ENCODE measurements around the gene SSTR5. TPM values are rescaled to one million over a fixed set of nuclear protein-coding genes. Genes with fewer than 3 reads are reported as not detected.

Gene SSTR5
- total and polyA plus RNA-seq, 4 donors, result 0.23 TPM; not detected in 3

- no peak overlapping the region for H3K4me3 ChIP-seq
- TF ChIP-seq, protein P1, sequence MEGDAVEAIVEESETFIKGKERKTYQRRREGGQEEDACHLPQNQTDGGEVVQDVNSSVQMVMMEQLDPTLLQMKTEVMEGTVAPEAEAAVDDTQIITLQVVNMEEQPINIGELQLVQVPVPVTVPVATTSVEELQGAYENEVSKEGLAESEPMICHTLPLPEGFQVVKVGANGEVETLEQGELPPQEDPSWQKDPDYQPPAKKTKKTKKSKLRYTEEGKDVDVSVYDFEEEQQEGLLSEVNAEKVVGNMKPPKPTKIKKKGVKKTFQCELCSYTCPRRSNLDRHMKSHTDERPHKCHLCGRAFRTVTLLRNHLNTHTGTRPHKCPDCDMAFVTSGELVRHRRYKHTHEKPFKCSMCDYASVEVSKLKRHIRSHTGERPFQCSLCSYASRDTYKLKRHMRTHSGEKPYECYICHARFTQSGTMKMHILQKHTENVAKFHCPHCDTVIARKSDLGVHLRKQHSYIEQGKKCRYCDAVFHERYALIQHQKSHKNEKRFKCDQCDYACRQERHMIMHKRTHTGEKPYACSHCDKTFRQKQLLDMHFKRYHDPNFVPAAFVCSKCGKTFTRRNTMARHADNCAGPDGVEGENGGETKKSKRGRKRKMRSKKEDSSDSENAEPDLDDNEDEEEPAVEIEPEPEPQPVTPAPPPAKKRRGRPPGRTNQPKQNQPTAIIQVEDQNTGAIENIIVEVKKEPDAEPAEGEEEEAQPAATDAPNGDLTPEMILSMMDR (IDR thresholded peaks at IDR 0.05; ENCODE audit: control extremely low read depth, extremely low read depth), result no peak
- H3K27ac ChIP-seq (ENCODE audit: low read depth in 1 of 2, low read length in 1 of 2), result no peak overlapping the region
- peaks cover 0 to 22% (median 4%) of the 10 kb centered on the region in 3 donors for H3K27me3 ChIP-seq (ENCODE audit: control insufficient read depth in 3 of 3, insufficient read depth in 3 of 3, low read length in 2 of 3)
- no peak overlapping the region for H3K9ac ChIP-seq (ENCODE audit: insufficient read depth in 1 of 2, low read length in 2 of 2)
- DNase-seq (no peak), ATAC-seq (ENCODE audit: insufficient read depth, low FRiP score) (no peak)
- no peaks in the 10 kb centered on the region for H3K36me3 ChIP-seq (ENCODE audit: control insufficient read depth in 4 of 4, insufficient read depth in 4 of 4, low read length in 4 of 4)
- peaks cover 0 to 6% (median 0%) of the 10 kb centered on the region in 4 donors for H3K9me3 ChIP-seq (ENCODE audit: control insufficient read depth in 4 of 4, insufficient read depth in 3 of 4, low read length in 3 of 4)
- H3K4me1 ChIP-seq (ENCODE audit: control insufficient read depth in 5 of 5, insufficient read depth in 5 of 5, low read length in 5 of 5), result no peaks in the 10 kb centered on the region
- WGBS, 2 donors, result 84 to 87% methylated on average over 31 of the region's 31 CpGs
These were observed 55.6 kb downstream of the SSTR5 start for GRCh38 chr16:1127971-1128715.

DNA sequence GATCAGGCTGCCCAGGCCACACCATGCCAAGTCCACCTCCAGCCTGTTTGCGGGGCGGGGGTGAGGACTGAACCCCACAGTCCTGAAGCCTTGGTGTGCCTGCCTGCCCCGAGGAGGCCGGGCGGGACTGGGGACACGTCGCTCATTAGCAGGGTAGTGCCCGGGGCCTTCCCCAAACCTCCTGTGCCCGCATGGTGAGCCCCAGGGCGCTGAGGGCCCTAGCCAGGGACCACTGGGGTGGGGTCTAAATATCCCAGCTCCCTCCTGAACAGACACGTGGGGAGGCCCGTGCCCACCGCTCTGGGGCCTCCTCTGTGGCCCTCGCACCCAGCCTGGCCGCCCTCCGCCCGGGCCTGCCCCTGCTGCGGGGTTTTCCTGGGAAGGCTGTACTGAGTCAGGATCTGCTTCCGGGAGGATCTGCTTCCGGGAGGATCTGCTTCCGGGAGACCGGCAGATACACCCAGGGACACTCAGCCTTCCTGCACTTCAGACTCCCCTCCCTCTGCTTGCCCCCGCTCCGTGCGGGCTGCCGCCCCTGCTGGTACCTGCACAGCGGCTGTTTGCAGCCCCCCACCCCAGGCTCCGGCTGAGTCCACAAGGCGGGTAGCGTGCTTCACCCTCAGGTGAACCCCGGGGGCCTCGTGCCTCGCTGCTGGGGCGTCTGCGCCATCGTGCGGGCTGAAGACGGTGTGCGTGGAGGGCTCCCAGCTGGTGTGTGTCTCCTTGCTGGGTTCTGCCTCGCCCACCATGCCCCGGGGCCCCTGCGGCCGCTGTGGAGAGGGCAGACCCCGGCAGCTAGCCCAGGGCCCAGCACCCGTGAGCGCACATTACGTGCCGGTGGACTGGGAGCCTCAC, 56.8 kb downstream of the SSTR5 start:
- TF ChIP-seq, protein P1 (IDR thresholded peaks at IDR 0.05; ENCODE audit: control extremely low read depth, extremely low read depth), result no peak
- 90 to 93% methylated on average over 47 to 48 of the region's 48 CpGs for WGBS, 2 donors
- DNase-seq (no peak), ATAC-seq (ENCODE audit: insufficient read depth, low FRiP score) (no peak)
- Histone ChIP-seq H3K36me3 (ENCODE audit: control insufficient read depth in 4 of 4, insufficient read depth in 4 of 4, low read length in 4 of 4) (no peaks in the 10 kb centered on the region), H3K9ac (ENCODE audit: insufficient read depth in 1 of 2, low read length in 2 of 2) (no peak overlapping the region), H3K4me3 (no peak overlapping the region), H3K9me3 (ENCODE audit: control insufficient read depth in 4 of 4, insufficient read depth in 3 of 4, low read length in 3 of 4) (peaks cover 0 to 8% (median 0%) of the 10 kb centered on the region in 4 donors), H3K4me1 (ENCODE audit: control insufficient read depth in 5 of 5, insufficient read depth in 5 of 5, low read length in 5 of 5) (no peaks in the 10 kb centered on the region), H3K27ac (ENCODE audit: low read depth in 1 of 2, low read length in 1 of 2) (no peak overlapping the region), H3K27me3 (ENCODE audit: control insufficient read depth in 3 of 3, insufficient read depth in 3 of 3, low read length in 2 of 3) (peaks cover 0 to 15% (median 4%) of the 10 kb centered on the region in 3 donors)

DNA sequence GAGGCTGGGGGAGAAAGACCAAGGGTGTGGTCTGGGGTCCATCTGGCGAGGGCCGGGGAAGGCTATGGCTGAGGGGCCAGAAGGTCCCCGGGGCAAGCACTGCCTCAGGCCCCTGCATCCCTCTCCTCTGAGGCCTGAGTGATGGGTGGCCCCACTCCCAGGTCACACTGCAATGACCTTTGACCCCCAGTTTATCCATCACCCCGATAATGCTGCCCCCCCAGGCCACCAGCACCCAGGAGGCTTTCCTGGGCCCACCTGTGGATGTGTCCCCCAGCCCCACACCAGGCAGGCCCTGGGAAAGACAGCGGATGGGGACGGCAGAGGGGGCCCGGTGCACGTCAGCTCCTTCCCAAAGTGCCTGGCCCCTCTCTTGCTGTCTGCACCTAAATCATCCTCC, 57.8 kb downstream of the SSTR5 start:
- peaks cover 0 to 8% (median 0%) of the 10 kb centered on the region in 4 donors for H3K9me3 ChIP-seq (ENCODE audit: control insufficient read depth in 4 of 4, insufficient read depth in 3 of 4, low read length in 3 of 4)
- no peaks in the 10 kb centered on the region for H3K4me1 ChIP-seq (ENCODE audit: control insufficient read depth in 5 of 5, insufficient read depth in 5 of 5, low read length in 5 of 5)
- no peaks in the 10 kb centered on the region for H3K36me3 ChIP-seq (ENCODE audit: control insufficient read depth in 4 of 4, insufficient read depth in 4 of 4, low read length in 4 of 4)
- no peak overlapping the region for H3K27ac ChIP-seq (ENCODE audit: low read depth in 1 of 2, low read length in 1 of 2)
- 83 to 84% methylated on average over 8 of the region's 8 CpGs for WGBS, 2 donors
- no peak overlapping the region for H3K9ac ChIP-seq (ENCODE audit: insufficient read depth in 1 of 2, low read length in 2 of 2)
- no peak overlapping the region for H3K4me3 ChIP-seq
- TF ChIP-seq, protein P1 (IDR thresholded peaks at IDR 0.05; ENCODE audit: control extremely low read depth, extremely low read depth), result no peak
- no peak for DNase-seq
- peaks cover 0 to 8% (median 4%) of the 10 kb centered on the region in 3 donors for H3K27me3 ChIP-seq (ENCODE audit: control insufficient read depth in 3 of 3, insufficient read depth in 3 of 3, low read length in 2 of 3)
- ATAC-seq (ENCODE audit: insufficient read depth, low FRiP score), result no peak

Other genes with a start within 250 kb of the SSTR5 start
- 10 to 100 TPM; 22.1 to 23.7 TPM for gene LMF1, start 101.8 kb upstream of the SSTR5 start, total RNA-seq
- gene LMF1, start 101.8 kb upstream of the SSTR5 start, polyA plus RNA-seq, result 10 to 100 TPM in 1 of 2 donors, 1 to 10 TPM in 1; 9.1 to 19.0 TPM
- gene SOX8, start 91.0 kb upstream of the SSTR5 start, total RNA-seq, result 1 to 10 TPM in 1 of 2 donors, under 1 TPM in 1; 0.40 to 4.0 TPM
- gene SOX8, start 91.0 kb upstream of the SSTR5 start, polyA plus RNA-seq, result under 1 TPM; 0.33 to 0.39 TPM
- gene C1QTNF8, start 23.5 kb downstream of the SSTR5 start, total RNA-seq, result under 1 TPM in 1 of 2 donors, not detected in 1; 0.74 TPM
- under 1 TPM in 1 of 2 donors, not detected in 1; 0.08 TPM for gene C1QTNF8, start 23.5 kb downstream of the SSTR5 start, polyA plus RNA-seq
- 10 to 100 TPM in 1 of 2 donors, 1 to 10 TPM in 1; 5.0 to 10.3 TPM for gene CACNA1H, start 80.4 kb downstream of the SSTR5 start, total RNA-seq
- gene CACNA1H, start 80.4 kb downstream of the SSTR5 start, polyA plus RNA-seq, result 1 to 10 TPM; 6.3 to 7.1 TPM
- 1 to 10 TPM in 1 of 2 donors, not detected in 1; 2.9 TPM for gene TPSG1, start 152.5 kb downstream of the SSTR5 start, total RNA-seq
- under 1 TPM; 0.03 to 0.71 TPM for gene TPSG1, start 152.5 kb downstream of the SSTR5 start, polyA plus RNA-seq
- gene TPSB2, start 157.4 kb downstream of the SSTR5 start, total RNA-seq, result 100 to 1,000 TPM in 1 of 2 donors, under 1 TPM in 1; 0.46 to 154 TPM
- 10 to 100 TPM; 12.9 to 91.5 TPM for gene TPSB2, start 157.4 kb downstream of the SSTR5 start, polyA plus RNA-seq
- gene TPSAB1, start 168.0 kb downstream of the SSTR5 start, total RNA-seq, result 100 to 1,000 TPM in 1 of 2 donors, not detected in 1; 129 TPM
- gene TPSAB1, start 168.0 kb downstream of the SSTR5 start, polyA plus RNA-seq, result 10 to 100 TPM; 10.1 to 89.3 TPM
- 1 to 10 TPM in 1 of 2 donors, not detected in 1; 7.0 TPM for gene TPSD1, start 183.3 kb downstream of the SSTR5 start, total RNA-seq
- 1 to 10 TPM in 1 of 2 donors, under 1 TPM in 1; 0.54 to 2.9 TPM for gene TPSD1, start 183.3 kb downstream of the SSTR5 start, polyA plus RNA-seq
- 10 to 100 TPM; 91.2 to 96.8 TPM for gene UBE2I, start 236.9 kb downstream of the SSTR5 start, total RNA-seq
- gene UBE2I, start 236.9 kb downstream of the SSTR5 start, polyA plus RNA-seq, result 10 to 100 TPM; 63.9 to 71.7 TPM

Data from lung (tissue), 12 donors.